Measurements from ENCODE around the gene DNASE2.

The DNASE2 gene

DNA sequence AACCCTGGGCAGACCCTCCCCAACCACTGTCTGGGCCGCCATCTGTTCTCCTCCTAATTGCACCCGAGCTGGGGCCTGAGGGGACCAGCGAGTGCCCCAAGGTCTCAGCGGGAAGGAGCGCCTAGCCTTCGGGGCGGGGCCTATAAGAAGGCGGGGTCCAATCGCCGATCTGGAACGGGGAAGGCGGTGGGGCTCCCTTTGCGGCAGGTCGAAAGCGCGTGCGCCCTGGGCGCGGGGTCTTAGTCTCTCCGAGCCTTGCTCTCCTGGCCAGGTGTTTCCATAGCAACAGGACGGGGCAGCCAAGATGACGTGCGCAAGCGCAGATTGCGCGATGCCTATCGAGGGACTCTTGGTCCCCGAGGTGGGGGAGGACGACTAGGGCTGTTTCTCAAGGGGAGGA, 40.2 kb downstream of the DNASE2 start:
- TF ChIP-seq, protein P1, sequence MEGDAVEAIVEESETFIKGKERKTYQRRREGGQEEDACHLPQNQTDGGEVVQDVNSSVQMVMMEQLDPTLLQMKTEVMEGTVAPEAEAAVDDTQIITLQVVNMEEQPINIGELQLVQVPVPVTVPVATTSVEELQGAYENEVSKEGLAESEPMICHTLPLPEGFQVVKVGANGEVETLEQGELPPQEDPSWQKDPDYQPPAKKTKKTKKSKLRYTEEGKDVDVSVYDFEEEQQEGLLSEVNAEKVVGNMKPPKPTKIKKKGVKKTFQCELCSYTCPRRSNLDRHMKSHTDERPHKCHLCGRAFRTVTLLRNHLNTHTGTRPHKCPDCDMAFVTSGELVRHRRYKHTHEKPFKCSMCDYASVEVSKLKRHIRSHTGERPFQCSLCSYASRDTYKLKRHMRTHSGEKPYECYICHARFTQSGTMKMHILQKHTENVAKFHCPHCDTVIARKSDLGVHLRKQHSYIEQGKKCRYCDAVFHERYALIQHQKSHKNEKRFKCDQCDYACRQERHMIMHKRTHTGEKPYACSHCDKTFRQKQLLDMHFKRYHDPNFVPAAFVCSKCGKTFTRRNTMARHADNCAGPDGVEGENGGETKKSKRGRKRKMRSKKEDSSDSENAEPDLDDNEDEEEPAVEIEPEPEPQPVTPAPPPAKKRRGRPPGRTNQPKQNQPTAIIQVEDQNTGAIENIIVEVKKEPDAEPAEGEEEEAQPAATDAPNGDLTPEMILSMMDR (conservative IDR thresholded peaks at IDR 0.05; ENCODE audit: low read depth, low read length) = no peak
- H3K4me3 ChIP-seq (ENCODE audit: low read length) = peak overlapping the region; percentile 52
- DNase-seq (ENCODE audit: low read depth) = no peak

DNA sequence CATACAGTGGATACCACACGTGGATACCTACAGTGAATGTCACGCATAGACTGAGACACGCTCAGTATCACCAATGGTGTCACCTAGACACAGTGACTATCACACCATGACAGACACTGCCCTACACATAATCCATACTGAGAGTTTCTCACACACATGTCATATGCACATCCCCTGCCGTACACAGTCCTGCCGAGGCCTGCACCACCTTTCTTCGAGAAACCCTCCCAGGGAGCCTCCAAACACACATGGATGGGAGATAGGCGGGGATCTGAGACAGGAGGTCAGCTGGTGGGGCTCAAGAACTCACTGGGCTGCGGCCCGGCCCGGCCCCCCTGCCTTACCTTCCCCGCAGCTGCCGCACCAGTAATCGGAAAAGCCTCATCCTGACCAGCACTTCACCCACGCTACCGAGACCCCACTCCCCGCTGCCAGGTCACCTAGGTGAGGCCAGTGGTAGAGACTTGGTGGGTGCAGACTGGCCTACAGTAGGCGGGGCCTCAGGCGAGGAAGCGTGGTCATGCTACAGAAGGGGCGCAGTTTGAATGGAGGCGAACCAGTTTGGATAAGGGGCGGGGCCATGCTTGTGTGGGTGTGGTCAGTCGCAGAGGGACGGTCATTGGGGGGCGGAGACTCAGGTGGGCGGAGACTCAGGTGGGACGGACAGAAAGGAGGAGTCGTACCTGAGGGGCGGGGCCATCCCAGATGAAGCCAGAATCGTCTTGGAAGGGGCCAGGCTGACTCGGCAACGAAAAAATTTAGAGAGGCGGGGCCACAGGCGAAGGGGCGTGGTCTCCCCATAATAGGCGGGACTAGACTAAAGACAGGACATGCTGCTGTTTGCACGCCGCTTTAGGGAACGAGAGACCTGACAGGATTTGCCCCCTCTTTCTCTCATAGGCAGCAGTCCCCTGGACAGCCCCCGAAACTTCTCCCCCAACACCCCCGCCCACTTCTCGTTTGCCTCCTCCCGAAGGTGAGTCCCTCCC, 40.9 kb downstream of the DNASE2 start:
- peak overlapping the region; percentile 52 for H3K4me3 ChIP-seq (ENCODE audit: low read length)
- DNase-seq (ENCODE audit: low read depth) = peak; percentile 58
- TF ChIP-seq, protein P1 (conservative IDR thresholded peaks at IDR 0.05; ENCODE audit: low read depth, low read length) = no peak

DNA sequence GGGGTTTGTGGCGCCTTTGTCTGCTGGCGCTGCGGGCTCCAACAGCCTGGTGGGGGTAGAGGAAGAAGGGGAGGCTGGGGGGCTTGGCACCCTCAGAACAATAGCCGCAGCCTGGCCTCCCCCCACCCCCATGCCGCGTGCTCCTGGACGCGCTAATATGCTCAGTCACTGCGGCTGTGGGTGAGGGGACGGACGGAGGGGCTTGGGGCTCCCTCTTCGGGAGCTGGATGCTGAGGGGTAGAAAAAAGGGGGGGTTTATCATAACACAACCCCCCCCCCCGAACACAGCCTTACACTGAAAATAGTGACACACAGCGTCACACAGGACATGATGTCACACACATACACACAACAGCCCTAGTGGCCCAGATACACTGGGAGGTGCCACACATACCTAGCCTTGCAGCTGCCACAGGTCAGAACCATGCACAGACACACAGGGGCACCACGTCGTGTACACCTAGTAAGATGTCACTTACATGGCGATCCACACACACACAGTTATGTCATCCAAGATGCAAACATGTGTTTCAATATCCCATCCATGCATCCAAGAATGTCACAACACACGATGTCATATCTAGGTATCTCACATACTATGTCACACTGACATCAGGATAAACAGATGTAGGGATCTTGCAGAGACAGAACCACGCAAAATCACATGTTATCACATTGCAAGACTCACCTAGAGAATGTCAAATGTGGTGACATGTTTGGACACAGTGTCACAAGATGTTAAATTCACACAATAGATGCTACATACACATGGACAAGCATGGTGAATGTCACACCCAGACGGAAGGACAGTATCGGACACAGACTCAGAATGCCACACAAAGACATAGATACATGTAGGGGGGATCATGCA, 42.1 kb downstream of the DNASE2 start:
- peak overlapping the region; percentile 63 for H3K4me3 ChIP-seq (ENCODE audit: low read length)
- TF ChIP-seq, protein P1 (conservative IDR thresholded peaks at IDR 0.05; ENCODE audit: low read depth, low read length) = no peak
- DNase-seq (ENCODE audit: low read depth) = no peak

DNA sequence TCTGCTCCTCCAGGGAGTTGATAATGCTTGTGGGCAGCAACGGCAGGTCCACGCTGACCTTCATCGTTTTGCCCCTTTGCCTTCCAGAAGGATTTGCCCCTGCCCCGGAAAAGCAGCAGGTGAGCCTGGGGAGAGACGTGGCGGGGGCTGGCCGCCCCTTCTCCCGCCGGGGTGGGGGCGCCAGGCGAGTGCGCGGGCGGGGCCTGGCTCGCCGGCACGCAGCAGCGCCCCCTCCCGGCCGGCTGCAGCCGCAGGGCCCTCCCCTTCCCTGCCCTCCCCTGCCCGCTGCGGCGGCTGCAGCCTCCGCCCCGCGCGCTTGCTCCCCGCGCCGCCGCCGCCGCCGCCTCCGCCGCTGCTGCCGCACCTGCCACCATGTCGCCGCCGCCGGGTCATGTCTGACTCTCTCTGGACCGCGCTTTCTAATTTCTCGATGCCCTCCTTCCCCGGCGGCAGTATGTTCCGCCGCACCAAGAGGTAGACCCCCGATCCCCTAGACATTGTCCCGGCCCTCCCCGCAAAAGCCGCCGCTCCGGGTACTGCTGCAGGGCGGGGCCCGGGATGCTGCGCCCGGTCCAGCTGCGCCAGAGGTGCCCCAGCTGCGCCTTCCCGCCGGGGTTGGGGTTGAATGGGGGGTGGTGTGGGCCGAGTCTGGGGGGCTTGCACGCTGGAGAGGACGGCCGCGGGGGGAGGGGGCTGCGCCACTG, 42.9 kb downstream of the DNASE2 start, which contains the start of gene MAST1:
Gene MAST1, plus strand, starts transcription at position 334 of the 704 bp plus-strand sequence. Its CDS starts 58 bp downstream, at position 392.
- H3K4me3 ChIP-seq (ENCODE audit: low read length) = peak within 1 kb of the TSS; percentile 63
- TF ChIP-seq, protein P1 (conservative IDR thresholded peaks at IDR 0.05; ENCODE audit: low read depth, low read length) = peak; percentile 33
- no peak for DNase-seq (ENCODE audit: low read depth)

DNA sequence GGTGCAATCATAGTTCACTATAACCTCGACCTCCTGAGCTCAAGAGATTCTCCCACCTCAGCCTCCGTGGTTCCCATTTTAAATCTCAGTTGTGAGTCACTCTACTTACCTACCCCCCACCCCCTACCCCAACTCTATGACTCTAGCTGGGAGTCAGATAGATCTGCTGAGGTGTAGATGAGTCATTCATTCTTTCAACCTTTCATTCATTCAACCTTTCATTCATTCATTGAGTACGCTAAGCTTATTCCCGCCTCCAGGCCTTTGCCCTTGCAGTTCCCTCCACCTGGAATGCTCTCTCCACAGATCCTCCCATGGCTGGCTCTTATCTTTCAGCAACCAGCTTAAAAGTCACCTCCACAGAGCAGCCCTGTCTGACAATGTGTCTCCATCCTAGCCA, 44.0 kb downstream of the DNASE2 start:
- no peak overlapping the region for H3K4me3 ChIP-seq (ENCODE audit: low read length)
- TF ChIP-seq, protein P1 (conservative IDR thresholded peaks at IDR 0.05; ENCODE audit: low read depth, low read length) = no peak
- no peak for DNase-seq (ENCODE audit: low read depth)

DNA sequence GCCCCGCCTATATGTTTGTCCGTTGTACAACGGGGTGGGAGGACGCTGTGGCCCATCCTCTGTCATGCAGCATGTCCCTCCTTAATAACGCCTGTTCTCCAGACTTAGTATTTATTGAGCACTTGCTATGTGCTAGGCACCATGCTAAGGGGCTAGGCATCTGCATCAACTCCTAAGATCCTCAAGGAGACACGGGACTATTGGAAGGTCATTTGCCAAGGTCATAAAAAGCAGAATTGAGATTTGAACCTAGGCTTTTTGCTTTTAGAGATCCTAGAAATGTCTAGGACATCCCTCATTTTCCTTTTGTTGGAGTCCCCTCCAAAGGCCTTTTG, 44.8 kb downstream of the DNASE2 start:
- TF ChIP-seq, protein P1 (conservative IDR thresholded peaks at IDR 0.05; ENCODE audit: low read depth, low read length) = no peak
- no peak overlapping the region for H3K4me3 ChIP-seq (ENCODE audit: low read length)
- no peak for DNase-seq (ENCODE audit: low read depth)

Measured in retinal pigment epithelial cell (primary cell).